HG02759 (cell line): Measurements from ENCODE around the gene SLC39A11.

Source experiments
- ATAC-seq: cut with Tn5 transposase; IDR thresholded peaks from one replicate; pipeline ENCODE4 v1.9.1; 2021; ENCODE audit warnings: mild to moderate bottlenecking, moderate library complexity; ENCODE audit not compliant: unreplicated experiment

The SLC39A11 gene

GRCh38 chr17:72613806-72614292, 478.6 kb downstream of the SLC39A11 start:
- no peak for ATAC-seq

GRCh38 chr17:72613396-72613795, 479.1 kb downstream of the SLC39A11 start:
- no peak for ATAC-seq

- ATAC-seq, result no peak
These were observed 481.3 kb downstream of the SLC39A11 start for GRCh38 chr17:72611172-72611571.

- ATAC-seq, result no peak
These were observed 483.0 kb downstream of the SLC39A11 start for GRCh38 chr17:72609501-72609900.

DNA sequence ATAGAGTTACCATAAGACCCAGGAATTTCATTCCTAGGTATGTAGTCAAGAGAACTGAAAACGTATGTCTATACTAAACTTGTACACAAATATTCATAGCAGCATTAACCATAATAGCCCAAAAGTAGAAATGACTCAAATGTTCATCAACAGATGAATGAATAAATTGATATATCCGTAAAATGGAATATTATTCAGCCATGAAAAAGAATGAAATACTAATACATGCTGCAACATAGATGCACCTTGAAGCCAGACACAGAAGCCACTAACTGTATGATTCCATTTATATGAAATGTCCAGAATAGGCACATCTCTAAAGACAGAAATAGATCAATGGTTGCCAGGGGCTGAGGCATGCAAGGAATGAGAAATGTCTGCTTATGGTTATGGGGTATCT, 484.1 kb downstream of the SLC39A11 start:
- no peak for ATAC-seq

GRCh38 chr17:72606656-72607055, 485.8 kb downstream of the SLC39A11 start:
- no peak for ATAC-seq

GRCh38 chr17:72605543-72605942, 486.9 kb downstream of the SLC39A11 start:
- no peak for ATAC-seq

- ATAC-seq, result no peak
These were observed 488.0 kb downstream of the SLC39A11 start for GRCh38 chr17:72604518-72604917.

GRCh38 chr17:72603420-72604242, 488.9 kb downstream of the SLC39A11 start:
- ATAC-seq, result peak; percentile 10

DNA sequence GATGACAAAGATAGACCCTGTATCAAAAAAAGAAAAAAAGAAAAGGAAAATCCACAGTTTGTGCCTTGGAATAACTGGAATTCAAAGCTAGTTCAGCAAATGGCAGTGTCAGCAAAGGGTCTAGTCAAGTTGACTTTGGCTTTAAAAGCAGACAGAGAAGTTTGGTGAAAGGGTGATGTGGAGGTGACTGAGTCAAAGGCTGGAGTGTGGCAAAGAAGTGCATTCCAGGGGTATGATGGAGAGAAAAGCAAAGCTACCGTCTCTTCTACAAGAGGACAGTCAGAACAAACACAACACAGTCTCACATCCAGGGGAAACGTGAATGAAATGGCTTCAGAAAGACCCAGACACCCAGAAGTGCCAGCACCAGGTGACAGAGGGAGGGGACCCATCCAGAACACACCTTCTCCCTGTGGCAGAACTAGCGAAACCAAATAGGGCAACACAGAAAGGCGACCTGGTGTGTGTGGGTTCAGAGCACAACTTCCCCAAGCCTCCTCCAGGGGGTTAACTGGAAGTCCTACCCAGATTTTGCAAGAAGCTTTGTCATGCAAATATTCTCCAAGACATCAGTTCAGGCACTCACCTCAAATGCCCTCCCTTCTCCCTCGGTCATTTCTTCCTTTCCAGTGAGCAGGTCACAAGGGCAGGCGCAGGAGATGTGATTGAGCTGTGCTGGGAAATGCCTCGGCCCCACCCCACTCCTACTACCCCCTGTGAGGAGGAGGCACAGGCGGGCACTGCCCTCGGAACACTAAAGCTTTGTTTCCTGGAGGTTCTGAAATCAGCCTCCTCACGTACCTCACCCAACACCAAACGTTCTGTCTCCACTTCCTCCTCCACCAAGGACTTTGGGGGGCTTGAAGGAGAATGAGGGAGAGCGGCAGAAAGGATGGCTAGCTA, 489.7 kb downstream of the SLC39A11 start:
- peak; percentile 69 for ATAC-seq

DNA sequence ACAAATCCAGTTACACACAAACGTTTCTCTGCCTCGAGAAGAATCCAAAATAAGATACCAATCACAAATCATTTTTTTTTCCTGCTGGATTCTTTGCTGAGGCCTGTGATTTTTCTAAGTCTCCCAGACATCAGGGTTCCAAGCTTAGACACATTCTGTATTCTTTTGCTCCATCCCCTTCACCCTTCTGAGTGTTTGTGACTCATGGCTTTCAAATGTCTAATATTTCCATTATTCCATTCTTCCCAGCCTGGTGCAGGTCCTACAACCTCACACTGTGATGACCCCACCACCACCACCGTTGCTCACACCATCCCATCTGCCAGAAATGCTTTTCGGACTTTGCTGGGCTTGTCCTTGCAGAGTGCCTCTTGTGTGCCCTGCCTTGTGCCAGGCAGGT, 491.6 kb downstream of the SLC39A11 start:
- ATAC-seq, result no peak

DNA sequence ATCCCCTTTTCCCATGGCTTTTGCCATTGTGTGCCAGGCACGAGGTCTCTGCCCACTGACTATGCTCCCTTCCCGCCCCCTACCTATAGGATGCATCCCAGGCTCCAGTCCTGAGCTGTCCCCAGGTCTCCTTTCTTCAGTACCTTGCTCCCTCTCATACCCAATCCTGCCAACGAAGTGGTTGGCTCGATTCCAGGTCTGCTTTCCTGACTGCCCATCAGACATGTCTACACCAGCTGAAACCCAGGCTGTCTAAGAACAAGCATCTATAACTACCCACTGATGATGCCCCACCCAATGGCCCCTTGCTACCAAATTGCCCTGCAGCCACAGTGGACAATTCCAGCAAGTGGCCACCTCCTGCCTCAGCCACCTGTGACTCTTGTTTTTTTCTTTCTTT, 492.6 kb downstream of the SLC39A11 start:
- ATAC-seq, result no peak

GRCh38 chr17:72598695-72599094, 493.8 kb downstream of the SLC39A11 start:
- ATAC-seq, result no peak

GRCh38 chr17:72597354-72598087, 495.0 kb downstream of the SLC39A11 start:
- no peak for ATAC-seq
